SJSA1 (cell line): Measurements from ENCODE around the gene CLDN1. TPM values are rescaled to one million over a fixed set of nuclear protein-coding genes. Genes with fewer than 3 reads are reported as not detected.

Source experiments
- DNase-seq, 2 experiments: peaks; one replicate each; pipeline ENCODE4 v3.0.0-alpha.2; 2015 to 2020; ENCODE audit warnings: low spot score in 2 of 2, low read depth in 1 of 2
- H3K27ac ChIP-seq: fragments of 250-450 bp; sonication (Bioruptor Pico); 2 replicates; pipeline ENCODE4 v1.5.1; 2020; ENCODE audit warnings: mild to moderate bottlenecking, moderate library complexity
- H3K27me3 ChIP-seq: fragments of 250-450 bp; sonication (Bioruptor Pico); replicated peaks from 2 replicates; pipeline ENCODE4 v1.5.1; 2020; ENCODE audit warnings: mild to moderate bottlenecking, moderate library complexity
- H3K36me3 ChIP-seq: fragments of 250-450 bp; sonication (Bioruptor Pico); 2 replicates; pipeline ENCODE4 v1.5.1; 2020; ENCODE audit warnings: mild to moderate bottlenecking
- H3K4me1 ChIP-seq: fragments of 250-450 bp; sonication (Bioruptor Pico); replicated peaks from 2 replicates; pipeline ENCODE4 v1.6.1; 2021; ENCODE audit warnings: mild to moderate bottlenecking
- H3K4me3 ChIP-seq: fragments of 250-450 bp; sonication (Bioruptor Pico); 2 replicates; pipeline ENCODE4 v1.5.1; 2020; ENCODE audit warnings: mild to moderate bottlenecking
- H3K9me3 ChIP-seq: fragments of 250-450 bp; sonication (Bioruptor Pico); replicated peaks from 2 replicates; pipeline ENCODE4 v1.5.1; 2020; ENCODE audit warnings: mild to moderate bottlenecking
- total RNA-seq: library from RNA; depleted of rRNA; stranded (reverse); fragments of >200 nt; shearing (Covaris generic); gene quantifications from 2 replicates; pipeline ENCODE4 v1.2.3, GENCODE V29; 2014; rRNA removed

CLDN1 gene, protein sequence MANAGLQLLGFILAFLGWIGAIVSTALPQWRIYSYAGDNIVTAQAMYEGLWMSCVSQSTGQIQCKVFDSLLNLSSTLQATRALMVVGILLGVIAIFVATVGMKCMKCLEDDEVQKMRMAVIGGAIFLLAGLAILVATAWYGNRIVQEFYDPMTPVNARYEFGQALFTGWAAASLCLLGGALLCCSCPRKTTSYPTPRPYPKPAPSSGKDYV
- 1.5 and 2.4 TPM in 2 replicates for total RNA-seq

DNA sequence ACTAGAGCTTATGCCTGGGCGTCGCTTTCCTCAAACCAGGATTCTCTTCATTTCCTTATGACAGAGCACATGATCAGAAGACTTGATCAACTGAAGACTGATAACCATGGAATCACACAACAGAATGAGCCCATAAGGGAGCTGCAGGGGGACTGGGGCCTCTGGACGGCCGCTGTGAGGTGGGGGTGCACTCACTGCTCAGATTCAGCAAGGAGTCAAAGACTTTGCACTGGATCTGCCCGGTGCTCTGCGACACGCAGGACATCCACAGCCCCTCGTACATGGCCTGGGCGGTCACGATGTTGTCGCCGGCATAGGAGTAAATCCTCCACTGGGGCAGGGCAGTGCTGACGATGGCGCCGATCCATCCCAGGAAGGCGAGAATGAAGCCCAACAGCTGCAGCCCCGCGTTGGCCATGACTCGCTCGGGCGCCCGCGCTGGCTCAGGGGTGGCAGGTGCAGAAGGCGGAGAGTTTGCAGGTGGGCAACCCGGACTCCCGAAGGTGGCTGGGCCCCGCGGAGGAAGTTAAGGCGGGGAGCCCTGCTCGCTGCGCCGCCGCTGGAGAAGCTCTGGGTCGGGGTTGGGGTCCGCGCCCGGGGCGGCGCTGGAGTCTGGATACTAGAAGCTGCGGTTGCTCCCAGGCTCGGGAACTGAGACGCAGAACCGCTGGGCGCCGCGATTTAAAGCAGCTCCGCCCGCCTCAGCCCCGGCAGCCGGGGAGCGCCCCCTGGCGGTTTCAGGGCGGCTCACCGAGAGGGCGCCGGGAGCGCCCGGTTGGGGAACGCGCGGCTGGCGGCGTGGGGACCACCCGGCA lies at the start of gene CLDN1:
TSS of gene CLDN1 (minus strand) at position 658 of the 815 bp plus-strand sequence. CDS start at position 418, 240 bp downstream.
- Histone ChIP-seq H3K27ac (peak within 1 kb of the TSS; percentile 28; the same call in 1 of the 2 replicates), H3K4me1 (peaks cover 30% of the 10 kb centered on the region), H3K27me3 (no peaks in the 10 kb centered on the region), H3K4me3 (peak within 1 kb of the TSS; percentile 42), H3K36me3 (no peaks in the 10 kb centered on the region), H3K9me3 (no peaks in the 10 kb centered on the region)
- DNase-seq, result peak; percentile 70 to 78

DNA sequence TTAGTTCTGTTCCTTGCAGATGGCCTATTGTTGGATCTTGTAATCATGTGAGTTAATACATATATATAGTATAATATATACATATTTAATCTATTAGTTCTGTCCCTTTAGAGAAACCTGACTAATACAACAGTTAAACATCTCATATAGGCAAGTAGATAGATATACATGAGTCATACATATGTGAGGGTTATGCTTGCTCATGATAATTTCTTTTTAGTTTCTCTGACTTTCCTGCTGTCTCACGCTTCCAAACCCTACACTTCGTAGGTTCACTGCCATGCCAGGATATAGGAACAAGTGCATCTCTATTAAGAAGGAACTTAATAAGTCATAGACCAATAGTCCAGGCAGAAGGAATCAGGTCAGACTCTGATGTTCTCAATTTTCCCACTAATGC lies 48.9 kb upstream of the CLDN1 start:
- Histone ChIP-seq H3K4me1 (peaks cover 8% of the 10 kb centered on the region), H3K36me3 (no peaks in the 10 kb centered on the region), H3K27me3 (no peaks in the 10 kb centered on the region), H3K4me3 (no peak overlapping the region), H3K27ac (no peak overlapping the region), H3K9me3 (no peaks in the 10 kb centered on the region)
- no peak for DNase-seq

DNA sequence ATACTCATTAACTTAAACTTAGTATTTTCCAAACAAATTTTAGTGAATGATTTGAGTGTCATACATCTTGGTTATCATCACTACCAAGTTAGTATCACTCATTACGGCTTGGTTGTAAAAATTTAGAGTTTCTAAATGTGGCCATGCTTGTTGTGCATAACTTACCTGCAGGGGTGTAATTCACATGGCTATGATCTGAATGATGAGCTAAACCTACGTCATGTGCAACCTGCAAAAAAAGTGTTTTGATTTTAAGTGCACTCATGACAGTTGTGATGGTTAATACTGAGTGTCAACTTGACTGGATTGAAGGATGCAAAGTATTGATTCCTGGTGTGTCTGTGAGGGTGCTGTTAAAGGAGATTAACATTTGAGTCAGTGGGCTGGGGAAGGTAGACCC lies 48.1 kb upstream of the CLDN1 start:
- Histone ChIP-seq H3K9me3 (no peaks in the 10 kb centered on the region), H3K36me3 (no peaks in the 10 kb centered on the region), H3K27ac (no peak overlapping the region), H3K4me1 (peaks cover 13% of the 10 kb centered on the region), H3K4me3 (no peak overlapping the region), H3K27me3 (no peaks in the 10 kb centered on the region)
- DNase-seq, result no peak

DNA sequence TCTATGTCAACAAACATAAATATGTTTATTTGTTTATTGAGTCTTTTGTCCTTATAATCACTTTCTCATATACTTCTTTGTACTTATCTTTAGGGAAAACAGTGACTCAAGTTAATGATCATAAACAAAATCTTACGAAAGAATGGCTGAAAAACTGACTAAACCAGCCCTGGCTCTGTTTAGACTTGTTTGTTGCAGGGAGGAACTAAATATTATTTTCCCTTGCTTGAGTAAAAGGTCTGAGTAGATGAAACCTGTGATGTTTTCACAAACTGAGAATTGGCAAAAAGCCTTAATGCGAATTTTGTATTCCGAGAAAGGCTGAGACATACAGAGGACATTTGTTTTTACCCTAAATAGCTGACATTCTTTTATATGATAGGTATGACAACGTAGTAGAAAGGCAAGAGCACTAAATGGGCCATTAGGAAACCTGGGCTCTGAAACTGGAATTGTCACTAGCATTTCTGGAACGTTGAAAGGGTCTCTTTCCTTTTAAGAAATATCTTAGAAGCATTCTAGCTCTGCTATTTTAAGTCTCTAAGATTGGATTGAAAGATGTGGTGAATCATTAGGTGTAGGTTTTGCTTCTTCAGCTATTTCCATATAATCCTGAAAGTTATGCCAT lies 47.5 kb upstream of the CLDN1 start:
- peak in 1 of 2 experiments; percentile 28 for DNase-seq
- peaks cover 13% of the 10 kb centered on the region for H3K4me1 ChIP-seq
- H3K27me3 ChIP-seq, result no peaks in the 10 kb centered on the region
- no peak overlapping the region; the same call in 1 of the 2 replicates for H3K27ac ChIP-seq
- H3K9me3 ChIP-seq, result no peaks in the 10 kb centered on the region
- no peak overlapping the region for H3K4me3 ChIP-seq
- no peaks in the 10 kb centered on the region for H3K36me3 ChIP-seq

DNA sequence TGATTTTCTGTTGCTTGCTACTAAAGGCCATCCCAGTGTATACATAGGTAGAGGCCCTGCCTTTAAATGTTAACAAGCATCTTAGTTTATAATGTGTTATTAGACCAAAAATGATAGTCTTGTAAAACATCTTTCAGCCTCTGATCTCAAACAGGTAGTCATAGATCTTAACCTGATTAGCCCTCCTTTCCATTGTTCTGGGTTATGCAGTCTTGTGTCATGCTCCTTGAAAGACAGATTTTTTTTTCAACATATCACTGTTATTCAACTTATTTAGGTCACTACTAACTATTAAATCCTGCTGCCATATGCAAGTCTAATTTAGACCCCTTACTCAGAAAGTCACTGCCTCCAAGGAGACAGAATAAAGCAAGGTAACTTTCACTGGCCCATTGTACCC lies 46.6 kb upstream of the CLDN1 start:
- Histone ChIP-seq H3K27ac (no peak overlapping the region), H3K9me3 (no peaks in the 10 kb centered on the region), H3K27me3 (no peaks in the 10 kb centered on the region), H3K36me3 (no peaks in the 10 kb centered on the region), H3K4me3 (no peak overlapping the region), H3K4me1 (peaks cover 13% of the 10 kb centered on the region)
- DNase-seq, result no peak

DNA sequence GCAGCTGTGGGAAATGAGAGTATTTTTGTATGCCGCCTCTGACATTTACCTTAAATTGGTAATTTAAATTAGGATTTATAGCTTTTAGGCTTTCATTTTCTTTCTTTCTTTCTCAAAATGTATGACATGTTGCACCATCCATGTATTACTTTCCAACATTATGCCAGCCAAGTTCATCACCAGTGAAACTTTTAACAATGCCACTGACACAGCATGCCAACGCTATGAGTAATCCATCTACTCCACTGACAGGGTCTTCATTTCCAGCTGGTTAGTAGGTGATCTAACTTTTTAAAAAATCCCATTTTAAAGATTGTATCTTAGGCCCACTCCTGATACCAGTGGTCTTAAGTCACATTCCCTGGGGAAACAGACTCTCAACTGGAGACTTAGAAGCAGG lies 43.9 kb upstream of the CLDN1 start:
- peak in 1 of 2 experiments; percentile 23 for DNase-seq
- H3K4me1 ChIP-seq, result peaks cover 13% of the 10 kb centered on the region

DNA sequence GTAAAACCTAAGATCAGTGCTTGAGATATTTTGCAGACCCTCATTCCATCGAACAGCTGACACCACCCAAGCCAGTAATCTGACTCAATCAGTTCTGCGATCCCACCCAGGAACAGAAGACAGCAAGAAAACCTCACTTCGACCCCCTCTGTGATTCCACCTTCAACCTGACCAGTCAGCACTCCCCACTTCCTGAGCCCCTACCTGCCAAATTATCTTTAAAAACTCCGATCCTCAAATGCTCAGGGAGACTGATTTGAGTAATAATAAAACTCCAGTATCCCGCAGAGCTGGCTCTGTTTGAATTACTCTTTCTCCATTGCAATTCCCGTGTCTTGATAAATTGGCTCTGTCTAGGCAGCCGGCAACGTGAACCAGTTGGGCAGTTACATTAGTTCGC lies 40.0 kb upstream of the CLDN1 start:
- no peak for DNase-seq
- Histone ChIP-seq H3K4me3 (no peak overlapping the region), H3K9me3 (no peaks in the 10 kb centered on the region), H3K27ac (no peak overlapping the region), H3K27me3 (no peaks in the 10 kb centered on the region), H3K4me1 (peaks cover 9% of the 10 kb centered on the region), H3K36me3 (no peaks in the 10 kb centered on the region)

More for the DNA sequence above, 43.9 kb upstream of the CLDN1 start:
- H3K36me3 ChIP-seq, result no peaks in the 10 kb centered on the region
- H3K27me3 ChIP-seq, result no peaks in the 10 kb centered on the region
- no peaks in the 10 kb centered on the region for H3K9me3 ChIP-seq
- 0 out of 2 replicates have a peak overlapping the region, but pooled peaks have one; percentile 18 for H3K27ac ChIP-seq
- H3K4me3 ChIP-seq, result no peak overlapping the region

DNA sequence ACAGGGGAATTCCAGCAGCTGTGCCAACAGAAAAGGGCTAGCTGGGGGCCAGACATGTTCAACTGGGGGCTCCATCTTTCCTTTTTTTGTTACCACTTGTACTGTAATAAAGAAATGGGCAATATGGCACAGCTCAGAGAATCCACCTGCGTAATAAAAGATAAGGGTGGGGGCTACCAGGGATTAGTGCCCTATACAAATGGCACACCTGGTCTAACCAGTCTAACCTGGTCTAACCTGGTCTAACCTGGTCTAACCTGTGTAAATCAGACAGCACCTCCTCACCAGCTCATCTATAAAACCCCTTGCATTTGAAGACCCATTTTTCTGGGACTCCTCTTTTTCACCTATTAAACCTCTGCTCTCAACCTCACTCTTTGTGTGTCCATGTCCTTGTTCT lies 39.5 kb upstream of the CLDN1 start:
- H3K36me3 ChIP-seq, result no peaks in the 10 kb centered on the region
- DNase-seq, result no peak
- no peak overlapping the region for H3K27ac ChIP-seq
- H3K27me3 ChIP-seq, result no peaks in the 10 kb centered on the region
- H3K9me3 ChIP-seq, result no peaks in the 10 kb centered on the region
- no peak overlapping the region for H3K4me3 ChIP-seq
- H3K4me1 ChIP-seq, result peaks cover 9% of the 10 kb centered on the region

DNA sequence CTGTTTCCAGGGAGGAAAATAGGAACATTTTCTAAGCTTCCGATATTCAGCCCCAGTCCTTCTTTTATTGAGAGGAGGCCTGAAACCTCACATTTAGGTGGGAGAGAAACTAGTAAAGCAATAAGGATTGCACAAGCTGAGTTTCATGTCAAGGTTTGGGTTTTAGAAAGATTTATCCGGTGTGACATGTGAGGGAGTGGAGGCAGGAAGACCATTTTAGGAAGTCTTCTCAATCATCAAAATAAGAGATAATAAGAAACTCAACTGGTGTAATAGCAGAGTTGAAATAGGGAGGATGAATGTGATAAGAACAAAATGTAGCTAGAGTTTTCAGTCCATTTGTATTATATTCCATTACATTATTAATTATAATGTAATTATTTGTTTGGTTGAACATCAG lies 38.0 kb upstream of the CLDN1 start:
- Histone ChIP-seq H3K9me3 (no peaks in the 10 kb centered on the region), H3K27ac (no peak overlapping the region), H3K36me3 (no peaks in the 10 kb centered on the region), H3K4me1 (no peaks in the 10 kb centered on the region), H3K27me3 (no peaks in the 10 kb centered on the region), H3K4me3 (no peak overlapping the region)
- no peak for DNase-seq

DNA sequence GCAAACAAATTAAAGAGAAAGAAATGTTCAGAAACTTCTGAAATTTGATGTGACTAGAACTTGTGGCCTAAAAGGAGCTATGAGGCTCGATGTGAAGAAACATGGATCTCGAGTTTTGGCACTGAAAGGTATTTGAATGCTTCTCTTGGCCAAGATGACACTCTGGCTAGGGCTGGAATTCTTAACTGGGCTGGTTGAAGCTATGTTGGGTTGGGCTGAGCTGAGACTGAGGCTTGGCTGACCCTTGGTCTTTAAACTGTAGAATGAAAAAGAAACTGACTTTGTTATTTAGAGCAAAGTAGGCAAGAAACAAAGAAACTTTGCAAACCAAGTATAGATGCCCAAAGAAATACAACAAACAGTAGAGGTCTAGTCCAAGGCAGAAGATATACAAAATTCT lies 37.6 kb upstream of the CLDN1 start:
- Histone ChIP-seq H3K27ac (no peak overlapping the region), H3K9me3 (no peaks in the 10 kb centered on the region), H3K36me3 (no peaks in the 10 kb centered on the region), H3K4me3 (no peak overlapping the region), H3K4me1 (no peaks in the 10 kb centered on the region), H3K27me3 (no peaks in the 10 kb centered on the region)
- DNase-seq, result no peak

DNA sequence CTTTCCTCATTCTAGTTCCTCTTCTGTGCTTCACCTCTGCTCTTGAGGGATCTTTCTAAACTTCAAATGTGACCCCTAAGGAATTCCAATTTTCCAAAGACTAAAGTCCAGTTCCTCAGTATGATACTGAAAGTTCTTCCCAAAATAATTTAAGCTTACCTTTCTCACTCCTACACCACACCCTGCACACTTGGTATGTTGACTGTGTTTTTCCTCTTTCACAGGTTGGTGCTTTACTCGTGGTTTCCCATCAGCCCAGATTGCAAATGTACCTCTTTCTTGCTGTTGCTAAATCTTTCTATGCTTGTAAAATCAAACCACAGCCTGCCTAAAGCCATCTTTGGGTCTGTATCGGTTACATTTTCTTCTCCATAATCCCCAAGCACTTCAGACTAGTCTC lies 35.2 kb upstream of the CLDN1 start:
- no peaks in the 10 kb centered on the region for H3K27me3 ChIP-seq
- H3K36me3 ChIP-seq, result no peaks in the 10 kb centered on the region
- H3K27ac ChIP-seq, result no peak overlapping the region
- no peaks in the 10 kb centered on the region for H3K4me1 ChIP-seq
- H3K9me3 ChIP-seq, result no peaks in the 10 kb centered on the region
- no peak for DNase-seq
- H3K4me3 ChIP-seq, result no peak overlapping the region

DNA sequence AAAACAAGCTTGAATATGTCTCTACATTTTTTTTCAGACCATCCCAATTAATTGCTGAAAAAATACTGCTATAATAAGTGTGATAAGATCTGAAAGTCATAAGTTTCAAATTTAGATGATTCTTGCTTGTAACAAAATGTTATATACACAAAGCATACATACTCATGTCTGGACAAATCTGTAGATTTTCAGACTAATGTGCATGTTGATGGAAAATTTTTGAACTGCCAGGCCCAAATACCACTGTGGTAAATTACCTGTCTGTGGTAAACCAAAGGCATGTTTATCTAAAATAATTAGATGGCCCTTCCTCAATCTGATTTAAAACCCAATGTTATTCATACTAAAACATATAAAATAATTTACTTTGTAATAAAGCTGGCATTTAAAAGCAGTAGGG lies 34.0 kb upstream of the CLDN1 start:
- no peaks in the 10 kb centered on the region for H3K36me3 ChIP-seq
- H3K27ac ChIP-seq, result no peak overlapping the region
- DNase-seq, result no peak
- H3K9me3 ChIP-seq, result no peaks in the 10 kb centered on the region
- no peak overlapping the region for H3K4me3 ChIP-seq
- no peaks in the 10 kb centered on the region for H3K4me1 ChIP-seq
- no peaks in the 10 kb centered on the region for H3K27me3 ChIP-seq

DNA sequence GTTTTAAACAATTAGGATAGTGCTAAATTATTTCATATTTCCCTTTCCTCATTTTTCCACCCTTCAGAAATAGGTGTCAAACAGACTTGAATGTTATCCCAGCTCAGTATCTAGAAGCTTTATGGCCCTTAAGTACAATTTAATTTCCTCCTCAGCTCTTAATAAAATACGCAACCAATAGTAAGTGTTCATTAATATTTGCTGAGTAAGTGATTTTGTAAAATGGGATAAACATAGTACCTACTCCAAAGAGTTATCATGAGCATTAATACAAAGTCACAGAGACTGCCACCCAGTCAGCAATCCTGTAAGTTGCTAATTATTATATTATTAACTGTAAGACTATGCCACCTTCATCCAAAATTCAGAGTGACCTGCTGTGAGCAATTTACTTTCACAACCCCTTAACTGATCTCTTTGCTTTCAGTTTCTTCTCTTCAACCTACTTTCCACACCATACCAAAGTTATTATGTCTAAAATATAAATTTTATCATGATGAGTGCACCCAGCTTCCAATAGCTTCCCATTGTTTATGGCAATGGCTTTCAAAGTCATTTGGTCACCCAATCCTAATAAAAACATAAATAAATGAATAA lies 30.7 kb upstream of the CLDN1 start:
- DNase-seq, result no peak
- no peaks in the 10 kb centered on the region for H3K27me3 ChIP-seq
- H3K4me3 ChIP-seq, result no peak overlapping the region
- no peaks in the 10 kb centered on the region for H3K4me1 ChIP-seq
- H3K9me3 ChIP-seq, result no peaks in the 10 kb centered on the region
- no peaks in the 10 kb centered on the region for H3K36me3 ChIP-seq
- H3K27ac ChIP-seq, result no peak overlapping the region

DNA sequence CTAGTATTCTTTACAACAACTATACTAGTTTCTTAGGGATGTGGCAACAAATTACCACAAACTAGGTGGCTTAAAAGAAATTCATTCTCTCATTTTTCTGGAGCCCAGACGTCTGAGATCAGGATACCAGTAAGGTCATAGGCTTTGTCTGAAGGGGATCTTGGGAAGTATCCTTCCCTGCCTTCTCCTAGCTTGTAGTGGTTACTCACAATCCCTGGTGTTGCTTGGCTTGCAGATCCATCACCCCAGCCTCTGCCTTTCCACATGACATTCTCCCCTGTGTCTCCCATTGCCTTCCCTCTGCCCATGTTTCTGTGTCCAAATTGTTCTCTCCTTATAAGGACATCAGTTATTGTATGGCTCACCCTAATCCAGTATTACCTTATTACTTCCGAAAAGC lies 24.3 kb upstream of the CLDN1 start:
- Histone ChIP-seq H3K27ac (peak overlapping the region; percentile 99), H3K36me3 (no peaks in the 10 kb centered on the region), H3K27me3 (no peaks in the 10 kb centered on the region), H3K4me1 (peaks cover 26% of the 10 kb centered on the region), H3K4me3 (no peak overlapping the region), H3K9me3 (no peaks in the 10 kb centered on the region)
- DNase-seq, result no peak
